Gastrocnemius medialis (tissue), 4 donors: ENCODE data around the gene KDM2B.

ENCODE experiments used
- POLR2A ChIP-seq, 2 donors: fragments of 450-650 bp; IDR thresholded peaks; one replicate each; pipeline ENCODE4 v1.6.1; 2017; ENCODE audit warnings: antibody characterized with exemption in 2 of 2, mild to moderate bottlenecking in 2 of 2, moderate library complexity in 2 of 2
- TF ChIP-seq, protein P1 (sequence below), 5 experiments: fragments of 450-650 bp in 3 of 5; fragments of 200-600 bp in 2 of 5; sonication (generic) in 2 of 5; IDR thresholded peaks in 4 of 5; conservative IDR thresholded peaks in 1 of 5; 1 replicate in 4 of 5; 2 replicates in 1 of 5; pipeline ENCODE4 v1.5.1; 2016 to 2019; ENCODE audit warnings: antibody characterized with exemption in 5 of 5, mild to moderate bottlenecking in 3 of 5, moderate library complexity in 3 of 5

DNA sequence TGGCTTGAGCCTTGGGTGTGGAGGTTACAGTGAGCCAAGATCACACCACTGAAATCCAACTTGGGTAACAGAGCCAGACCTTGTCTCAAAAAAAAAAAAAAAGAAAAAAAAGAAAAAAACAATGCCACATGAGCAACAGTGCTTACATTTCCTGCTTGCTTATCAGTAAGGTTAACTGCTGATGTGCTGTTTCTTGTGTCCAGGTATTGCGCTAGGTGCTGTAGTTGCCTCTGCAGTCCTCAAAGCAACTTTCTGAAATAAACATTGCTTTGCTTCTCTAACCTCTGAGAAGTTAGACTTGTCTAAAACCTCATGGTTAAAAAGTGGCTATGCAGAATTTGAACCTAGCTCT, 156.2 kb downstream of the KDM2B start:
- TF ChIP-seq, protein P1, sequence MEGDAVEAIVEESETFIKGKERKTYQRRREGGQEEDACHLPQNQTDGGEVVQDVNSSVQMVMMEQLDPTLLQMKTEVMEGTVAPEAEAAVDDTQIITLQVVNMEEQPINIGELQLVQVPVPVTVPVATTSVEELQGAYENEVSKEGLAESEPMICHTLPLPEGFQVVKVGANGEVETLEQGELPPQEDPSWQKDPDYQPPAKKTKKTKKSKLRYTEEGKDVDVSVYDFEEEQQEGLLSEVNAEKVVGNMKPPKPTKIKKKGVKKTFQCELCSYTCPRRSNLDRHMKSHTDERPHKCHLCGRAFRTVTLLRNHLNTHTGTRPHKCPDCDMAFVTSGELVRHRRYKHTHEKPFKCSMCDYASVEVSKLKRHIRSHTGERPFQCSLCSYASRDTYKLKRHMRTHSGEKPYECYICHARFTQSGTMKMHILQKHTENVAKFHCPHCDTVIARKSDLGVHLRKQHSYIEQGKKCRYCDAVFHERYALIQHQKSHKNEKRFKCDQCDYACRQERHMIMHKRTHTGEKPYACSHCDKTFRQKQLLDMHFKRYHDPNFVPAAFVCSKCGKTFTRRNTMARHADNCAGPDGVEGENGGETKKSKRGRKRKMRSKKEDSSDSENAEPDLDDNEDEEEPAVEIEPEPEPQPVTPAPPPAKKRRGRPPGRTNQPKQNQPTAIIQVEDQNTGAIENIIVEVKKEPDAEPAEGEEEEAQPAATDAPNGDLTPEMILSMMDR (IDR thresholded peaks at IDR 0.05 in 4 of 5, conservative IDR thresholded peaks at IDR 0.05 in 1 of 5), result no peak
- no peak for TF ChIP-seq POLR2A (IDR thresholded peaks at IDR 0.05)
